Fibroblast of lung (primary cell): ENCODE data around the gene EEPD1. TPM values are rescaled to one million over a fixed set of nuclear protein-coding genes. Genes with fewer than 3 reads are reported as not detected.

Experiments used
- DNase-seq, 2 donors: peaks; one replicate each; pipeline versions ENCODE4 v3.0.0 to v3.0.0-alpha.2; 2010; ENCODE audit warnings: low read depth in 2 of 2
- H2AFZ ChIP-seq: 2 replicates; pipeline ENCODE4 v1.5.1; 2012; ENCODE audit warnings: low read length, control low read depth, inconsistent platforms
- H3K27ac ChIP-seq: 2 replicates; pipeline ENCODE4 v1.5.1; 2011; ENCODE audit warnings: low read length, control low read depth; ENCODE audit not compliant: insufficient read depth
- H3K27me3 ChIP-seq: 2 replicates; pipeline ENCODE4 v1.5.1; 2011; ENCODE audit warnings: mild to moderate bottlenecking, low read length; ENCODE audit not compliant: control insufficient read depth, insufficient read depth
- H3K36me3 ChIP-seq: 2 replicates; pipeline ENCODE4 v1.5.1; 2011; ENCODE audit warnings: low read length; ENCODE audit not compliant: control insufficient read depth, insufficient read depth
- H3K4me1 ChIP-seq: 2 replicates; pipeline ENCODE4 v1.5.1; 2011; ENCODE audit warnings: low read length; ENCODE audit not compliant: control insufficient read depth, insufficient read depth; ENCODE audit errors: extremely low read depth
- H3K4me2 ChIP-seq: 2 replicates; pipeline ENCODE4 v1.5.1; 2011; ENCODE audit warnings: low read length, control low read depth; ENCODE audit not compliant: insufficient read depth; ENCODE audit errors: extremely low read depth
- H3K4me3 ChIP-seq, 4 experiments: fragments of 200-600 bp in 1 of 4; sonication (generic) in 1 of 4; replicated peaks in 1 of 4; 2 replicates each; pipeline ENCODE4 v1.5.1; 2011 to 2016; ENCODE audit warnings: low read length in 4 of 4, low read depth in 3 of 4, mild to moderate bottlenecking in 3 of 4, control low read depth in 2 of 4, inconsistent platforms in 1 of 4, mixed read lengths in 1 of 4; ENCODE audit not compliant: insufficient read depth in 1 of 4; ENCODE audit errors: control extremely low read depth in 1 of 4
- H3K79me2 ChIP-seq: 2 replicates; pipeline ENCODE4 v1.5.1; 2012; ENCODE audit warnings: mild to moderate bottlenecking, low read length, inconsistent platforms; ENCODE audit not compliant: control insufficient read depth, insufficient read depth
- H3K9ac ChIP-seq: 2 replicates; pipeline ENCODE4 v1.5.1; 2011; ENCODE audit warnings: mild to moderate bottlenecking, low read length, control low read depth; ENCODE audit not compliant: insufficient read depth
- H3K9me3 ChIP-seq: 2 replicates; pipeline ENCODE4 v1.5.1; 2012; ENCODE audit warnings: low read depth, low read length; ENCODE audit not compliant: control insufficient read depth, insufficient read depth
- H4K20me1 ChIP-seq: 2 replicates; pipeline ENCODE4 v1.5.1; 2011; ENCODE audit warnings: low read length; ENCODE audit not compliant: control insufficient read depth, insufficient read depth; ENCODE audit errors: extremely low read depth
- EZH2 ChIP-seq: IDR thresholded peaks from 2 replicates; pipeline ENCODE4 v1.5.1; 2012; ENCODE audit warnings: low read length, control low read depth, mild to moderate bottlenecking; ENCODE audit errors: missing control alignments
- polyA plus RNA-seq, 2 donors: library from polyadenylated mRNA; depleted of rRNA in 1 of 2; stranded (reverse) in 1 of 2; unstranded in 1 of 2; fragments of >200 nt; gene quantifications; 2 replicates each; pipeline ENCODE4 v1.2.1, GENCODE V29; 2011 to 2012; ENCODE audit warnings: missing spikeins in 1 of 2
- total RNA-seq: library from RNA; depleted of rRNA; stranded (reverse); fragments of >200 nt; gene quantifications from 2 replicates; pipeline ENCODE4 v1.2.1, GENCODE V29; 2014
- TF ChIP-seq, protein P1 (sequence below), 2 donors: IDR thresholded peaks in 1 of 2; conservative IDR thresholded peaks in 1 of 2; 1 replicate in 1 of 2; 2 replicates in 1 of 2; pipeline ENCODE4 v1.5.1; 2011 to 2012; ENCODE audit warnings: low read length in 2 of 2, control low read depth in 1 of 2, inconsistent platforms in 1 of 2, low read depth in 1 of 2, mild to moderate bottlenecking in 1 of 2

EEPD1 gene
- total and polyA plus RNA-seq, 2 donors (not counting 1 experiment from before 2014, with no cell fraction given): 8.4 to 15.9 TPM

DNA sequence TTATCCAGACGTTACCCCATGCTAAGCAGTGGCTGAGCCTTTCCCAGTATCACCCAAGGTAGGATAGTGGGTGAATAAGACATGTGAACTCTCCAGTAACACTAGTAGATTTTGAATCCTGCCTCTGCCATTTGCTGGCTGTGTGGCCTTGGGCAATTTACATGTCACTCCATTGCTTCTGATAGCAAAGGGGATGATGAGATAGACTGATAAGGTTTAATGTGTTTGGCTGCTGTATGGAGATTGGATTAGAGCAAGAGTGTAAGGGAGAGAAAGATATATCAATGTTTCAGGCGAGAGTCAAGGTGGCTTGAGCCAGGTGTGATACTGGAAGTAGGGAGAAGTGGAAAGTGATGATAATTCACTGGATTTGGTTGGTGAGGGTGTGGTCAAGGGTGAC lies 40.1 kb upstream of the EEPD1 start:
- TF ChIP-seq EZH2: no peak
- TF ChIP-seq, protein P1, sequence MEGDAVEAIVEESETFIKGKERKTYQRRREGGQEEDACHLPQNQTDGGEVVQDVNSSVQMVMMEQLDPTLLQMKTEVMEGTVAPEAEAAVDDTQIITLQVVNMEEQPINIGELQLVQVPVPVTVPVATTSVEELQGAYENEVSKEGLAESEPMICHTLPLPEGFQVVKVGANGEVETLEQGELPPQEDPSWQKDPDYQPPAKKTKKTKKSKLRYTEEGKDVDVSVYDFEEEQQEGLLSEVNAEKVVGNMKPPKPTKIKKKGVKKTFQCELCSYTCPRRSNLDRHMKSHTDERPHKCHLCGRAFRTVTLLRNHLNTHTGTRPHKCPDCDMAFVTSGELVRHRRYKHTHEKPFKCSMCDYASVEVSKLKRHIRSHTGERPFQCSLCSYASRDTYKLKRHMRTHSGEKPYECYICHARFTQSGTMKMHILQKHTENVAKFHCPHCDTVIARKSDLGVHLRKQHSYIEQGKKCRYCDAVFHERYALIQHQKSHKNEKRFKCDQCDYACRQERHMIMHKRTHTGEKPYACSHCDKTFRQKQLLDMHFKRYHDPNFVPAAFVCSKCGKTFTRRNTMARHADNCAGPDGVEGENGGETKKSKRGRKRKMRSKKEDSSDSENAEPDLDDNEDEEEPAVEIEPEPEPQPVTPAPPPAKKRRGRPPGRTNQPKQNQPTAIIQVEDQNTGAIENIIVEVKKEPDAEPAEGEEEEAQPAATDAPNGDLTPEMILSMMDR (conservative IDR thresholded peaks at IDR 0.05 in 1 of 2, IDR thresholded peaks at IDR 0.05 in 1 of 2; ENCODE audit: low read depth in 1 of 2, low read length in 2 of 2): no peak
- no peaks in the 10 kb centered on the region for H3K79me2 ChIP-seq

DNA sequence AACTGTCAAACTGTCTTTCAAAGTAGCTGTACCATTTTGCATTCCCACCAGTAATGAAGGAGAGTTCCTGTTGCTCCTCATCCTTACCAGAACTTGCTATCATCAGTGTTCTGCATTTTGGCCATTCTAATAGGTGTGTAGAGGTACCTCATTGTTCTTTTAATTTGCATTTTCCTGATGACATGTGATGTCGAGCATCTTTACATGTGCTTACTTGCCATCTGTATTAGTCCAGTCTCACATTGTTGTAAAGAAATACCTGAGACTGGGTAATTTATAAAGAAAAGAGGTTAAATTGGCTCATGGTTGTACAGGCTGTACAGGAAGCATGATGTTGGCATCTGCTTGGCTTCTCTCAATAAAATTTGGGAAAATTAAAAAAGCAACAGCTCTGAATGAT lies 38.7 kb upstream of the EEPD1 start:
- H3K4me2 ChIP-seq: no peak overlapping the region
- H3K9ac ChIP-seq: no peak overlapping the region
- peaks cover 25% of the 10 kb centered on the region for H3K4me1 ChIP-seq
- H3K4me3 ChIP-seq: no peak overlapping the region
- TF ChIP-seq EZH2: no peak
- TF ChIP-seq, protein P1 (conservative IDR thresholded peaks at IDR 0.05 in 1 of 2, IDR thresholded peaks at IDR 0.05 in 1 of 2; ENCODE audit: low read depth in 1 of 2, low read length in 2 of 2): no peak
- H4K20me1 ChIP-seq: no peaks in the 10 kb centered on the region
- H3K27ac ChIP-seq: no peak overlapping the region
- H3K36me3 ChIP-seq: no peaks in the 10 kb centered on the region
- no peaks in the 10 kb centered on the region for H3K79me2 ChIP-seq
- H2AFZ ChIP-seq: no peak overlapping the region
- DNase-seq: no peak
- H3K9me3 ChIP-seq: no peaks in the 10 kb centered on the region
- H3K27me3 ChIP-seq: no peaks in the 10 kb centered on the region

More for the DNA sequence above, 40.1 kb upstream of the EEPD1 start:
- Histone ChIP-seq H3K36me3 (no peaks in the 10 kb centered on the region), H3K9ac (no peak overlapping the region), H3K4me3 (no peak overlapping the region), H3K4me2 (no peak overlapping the region), H2AFZ (no peak overlapping the region), H3K27me3 (no peaks in the 10 kb centered on the region), H3K9me3 (no peaks in the 10 kb centered on the region), H3K27ac (no peak overlapping the region), H3K4me1 (peaks cover 18% of the 10 kb centered on the region), H4K20me1 (no peaks in the 10 kb centered on the region)
- DNase-seq: no peak

DNA sequence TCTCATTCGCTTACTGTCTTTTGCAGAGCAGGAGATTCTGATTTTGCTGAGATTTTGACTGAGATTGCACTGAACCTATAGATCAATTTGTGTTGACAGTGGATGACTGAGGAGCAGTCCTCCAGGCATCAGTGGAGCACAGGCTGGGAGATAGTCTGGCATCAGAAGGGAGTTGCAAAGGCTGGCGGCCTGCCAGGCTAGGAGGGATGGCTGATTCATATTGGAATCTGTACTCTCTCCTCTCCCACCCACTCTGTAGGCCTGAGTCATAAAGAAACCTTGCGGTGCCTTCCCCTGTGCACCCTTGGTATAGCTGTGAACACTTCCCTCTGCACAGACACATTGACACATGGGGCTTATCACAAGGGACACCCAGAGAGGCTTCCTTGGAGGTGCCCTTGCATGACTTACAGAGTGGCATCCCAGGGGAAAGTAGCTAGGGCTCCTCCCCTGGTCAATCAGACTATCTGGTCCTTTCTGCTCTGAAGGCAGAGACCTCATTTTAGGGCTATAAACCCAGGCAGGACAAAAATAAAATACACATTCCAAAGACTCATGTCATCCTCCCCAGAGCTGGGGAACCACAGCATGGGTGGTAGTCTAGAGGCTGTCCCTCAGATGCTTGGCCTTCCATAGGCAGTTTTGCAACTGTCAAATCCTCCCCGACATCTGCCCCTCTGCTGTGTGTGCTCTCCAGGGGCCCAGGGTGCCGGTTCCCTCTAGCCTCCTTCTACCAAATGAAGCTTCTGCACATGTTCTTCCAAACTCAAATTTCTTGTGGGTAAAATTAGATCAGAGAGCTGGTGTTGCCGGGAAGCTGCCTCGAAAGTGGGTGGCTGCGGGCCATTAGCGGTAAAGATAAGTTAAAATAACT lies 37.4 kb upstream of the EEPD1 start:
- Histone ChIP-seq H3K9me3 (no peaks in the 10 kb centered on the region), H3K4me3 (no peak overlapping the region), H3K36me3 (no peaks in the 10 kb centered on the region), H3K9ac (no peak overlapping the region), H3K79me2 (no peaks in the 10 kb centered on the region), H3K4me1 (peaks cover 27% of the 10 kb centered on the region), H4K20me1 (no peaks in the 10 kb centered on the region), H3K27ac (peak overlapping the region; percentile 79), H2AFZ (no peak overlapping the region), H3K4me2 (peak overlapping the region; percentile 83), H3K27me3 (no peaks in the 10 kb centered on the region)
- DNase-seq: peak; percentile 92 to 97
- no peak for TF ChIP-seq EZH2
- TF ChIP-seq, protein P1 (conservative IDR thresholded peaks at IDR 0.05 in 1 of 2, IDR thresholded peaks at IDR 0.05 in 1 of 2; ENCODE audit: low read depth in 1 of 2, low read length in 2 of 2): no peak
